Measurements from ENCODE around the gene HDGF. TPM values are rescaled to one million over a fixed set of nuclear protein-coding genes. Genes with fewer than 3 reads are reported as not detected.

HDGF gene
- total RNA-seq, 2 experiments from 2014 or later: 60.8 TPM

- ATAC-seq (ENCODE audit: poor library complexity) (no peak), DNase-seq (no peak)
- intact Hi-C loops (cut with DNase I, micrococcal nuclease): loop anchor here in 1 of 2 experiments (5.0 to 10.0 kb wide), 3 partner anchors 463 to 693 kb away; partner anchors contain the start of genes LAMTOR2, PMF1, SMG5 and TMEM79
- H3K36me3 ChIP-seq (ENCODE audit: insufficient read depth, low read length): peaks cover 32% of the 10 kb centered on the region
- H3K27me3 ChIP-seq (ENCODE audit: control insufficient read depth in 1 of 2, insufficient read depth in 2 of 2, low read length in 2 of 2): no peaks in the 10 kb centered on the region
- Mint-ChIP-seq H3K9me3 (peaks cover 2% of the 10 kb centered on the region), H3K4me1 (ENCODE audit: low read depth) (peaks cover 69% of the 10 kb centered on the region), H3K36me3 (ENCODE audit: low read depth) (peaks cover 52% of the 10 kb centered on the region), H3K27ac (peak overlapping the region; percentile 85), H3K4me3 (no peak overlapping the region), H3K27me3 (no peaks in the 10 kb centered on the region)
- no peak overlapping the region for H3K4me3 ChIP-seq (ENCODE audit: low read length)
- H3K9me3 ChIP-seq (ENCODE audit: control insufficient read depth in 1 of 2, insufficient read depth in 1 of 2, low read length in 2 of 2): peaks cover 0 to 3% of the 10 kb centered on the region in 2 experiments
- ChIA-PET POLR2A (interaction anchor here (1.9 kb wide), 1 partner anchor 23 kb away, joined by 5 read pairs; the partner anchor contains the start of gene PRCC), CTCF (interaction anchor here (1.3 kb wide), 1 partner anchor 19 kb away, joined by 5 read pairs; no protein-coding TSS in a partner anchor)
- H3K4me1 ChIP-seq (ENCODE audit: insufficient read depth, low read length): peaks cover 67% of the 10 kb centered on the region
- no peak overlapping the region for H3K27ac ChIP-seq (ENCODE audit: low read depth in 1 of 2, low read length in 2 of 2)
- TF ChIP-seq CTCF (IDR thresholded peaks at IDR 0.05): no peak
These were observed 6.6 kb downstream of the HDGF start for GRCh38 chr1:156744786-156745419.

GRCh38 chr1:156744344-156744743 lies 7.1 kb downstream of the HDGF start:
- DNase-seq (no peak), ATAC-seq (ENCODE audit: poor library complexity) (no peak)
- no peak overlapping the region for H3K27ac Mint-ChIP-seq
- intact Hi-C loops (cut with DNase I, micrococcal nuclease): loop anchor here in 1 of 2 experiments (5.0 to 10.0 kb wide), 3 partner anchors 462 to 692 kb away; partner anchors contain the start of genes LAMTOR2, PMF1, SMG5 and TMEM79
- Histone ChIP-seq H3K36me3 (ENCODE audit: insufficient read depth, low read length) (peaks cover 32% of the 10 kb centered on the region), H3K27ac (ENCODE audit: low read depth in 1 of 2, low read length in 2 of 2) (no peak overlapping the region), H3K4me1 (ENCODE audit: insufficient read depth, low read length) (peaks cover 62% of the 10 kb centered on the region), H3K9me3 (ENCODE audit: control insufficient read depth in 1 of 2, insufficient read depth in 1 of 2, low read length in 2 of 2) (peaks cover 0 to 3% of the 10 kb centered on the region in 2 experiments), H3K4me3 (ENCODE audit: low read length) (no peak overlapping the region), H3K27me3 (ENCODE audit: control insufficient read depth in 1 of 2, insufficient read depth in 2 of 2, low read length in 2 of 2) (no peaks in the 10 kb centered on the region)
- H3K9me3 Mint-ChIP-seq: peaks cover 2% of the 10 kb centered on the region
- peaks cover 52% of the 10 kb centered on the region for H3K36me3 Mint-ChIP-seq (ENCODE audit: low read depth)
- CTCF ChIA-PET: interaction anchor here (6.3 kb wide), 1 partner anchor 17 kb away, joined by 62 read pairs; the partner anchor contains the start of genes ISG20L2 and METTL25B
- no peak for TF ChIP-seq CTCF (IDR thresholded peaks at IDR 0.05)
- H3K4me1 Mint-ChIP-seq (ENCODE audit: low read depth): peaks cover 65% of the 10 kb centered on the region
- no peaks in the 10 kb centered on the region for H3K27me3 Mint-ChIP-seq
- no peak overlapping the region for H3K4me3 Mint-ChIP-seq
- POLR2A ChIA-PET: interaction anchor here (1.9 kb wide), 1 partner anchor 23 kb away, joined by 5 read pairs; the partner anchor contains the start of gene PRCC

- intact Hi-C loops (cut with DNase I, micrococcal nuclease): loop anchor here in 1 of 2 experiments (5.0 to 10.0 kb wide), 3 partner anchors 461 to 691 kb away; partner anchors contain the start of genes LAMTOR2, PMF1, SMG5 and TMEM79
- peaks cover 64% of the 10 kb centered on the region for H3K4me1 Mint-ChIP-seq (ENCODE audit: low read depth)
- POLR2A ChIA-PET: interaction anchor here (3.6 kb wide), 1 partner anchor 16 kb away, joined by 107 read pairs; the partner anchor contains the start of genes ISG20L2 and METTL25B
These were observed 7.8 kb downstream of the HDGF start for GRCh38 chr1:156743367-156744302.

More at GRCh38 chr1:156743367-156744302, 7.8 kb downstream of the HDGF start:
- Histone ChIP-seq H3K4me3 (ENCODE audit: low read length) (no peak overlapping the region), H3K27me3 (ENCODE audit: control insufficient read depth in 1 of 2, insufficient read depth in 2 of 2, low read length in 2 of 2) (no peaks in the 10 kb centered on the region), H3K4me1 (ENCODE audit: insufficient read depth, low read length) (peaks cover 55% of the 10 kb centered on the region), H3K27ac (ENCODE audit: low read depth in 1 of 2, low read length in 2 of 2) (no peak overlapping the region), H3K36me3 (ENCODE audit: insufficient read depth, low read length) (peaks cover 32% of the 10 kb centered on the region), H3K9me3 (ENCODE audit: control insufficient read depth in 1 of 2, insufficient read depth in 1 of 2, low read length in 2 of 2) (peaks cover 0 to 3% of the 10 kb centered on the region in 2 experiments)
- ATAC-seq (ENCODE audit: poor library complexity) (no peak), DNase-seq (peak in 1 of 14 experiments; percentile 23)
- Mint-ChIP-seq H3K27me3 (no peaks in the 10 kb centered on the region), H3K36me3 (ENCODE audit: low read depth) (peaks cover 53% of the 10 kb centered on the region), H3K27ac (peak overlapping the region; percentile 89), H3K9me3 (peaks cover 2% of the 10 kb centered on the region), H3K4me3 (no peak overlapping the region)
- no peak for TF ChIP-seq CTCF (IDR thresholded peaks at IDR 0.05)
- CTCF ChIA-PET: interaction anchor here (6.3 kb wide), 1 partner anchor 16 kb away, joined by 62 read pairs; the partner anchor contains the start of genes ISG20L2 and METTL25B
